Astrocyte of the spinal cord (primary cell): ENCODE measurements around the gene RAB37.

Experiments used
- DNase-seq: peaks from one replicate; pipeline ENCODE4 v3.0.0; 2011; ENCODE audit warnings: low read depth, low spot score
- H3K4me3 ChIP-seq: 2 replicates; pipeline ENCODE4 v1.5.1; 2011; ENCODE audit warnings: low read depth, mild to moderate bottlenecking, low read length, moderate library complexity
- CTCF ChIP-seq: IDR thresholded peaks from 2 replicates; pipeline ENCODE4 v1.5.1; 2012; ENCODE audit warnings: low read depth, mild to moderate bottlenecking, low read length, inconsistent platforms
- in situ Hi-C: cut with HindIII; loops from 2 replicates; pipeline ENCODE4 v1.10.0; 2017; ENCODE audit warnings: low sequenced_read_pairs

RAB37 gene

GRCh38 chr17:74711058-74711824 lies 25.8 kb upstream of the RAB37 start:
- DNase-seq = no peak
- no peak overlapping the region for H3K4me3 ChIP-seq
- TF ChIP-seq CTCF = no peak
- in situ Hi-C loops = no loop called here

- no peak for TF ChIP-seq CTCF
- H3K4me3 ChIP-seq = no peak overlapping the region
- in situ Hi-C loops = no loop called here
- no peak for DNase-seq
These were observed 24.8 kb upstream of the RAB37 start for GRCh38 chr17:74712301-74712700.

GRCh38 chr17:74712756-74713155 lies 24.3 kb upstream of the RAB37 start, which contains the start of gene CD300LF:
Gene CD300LF (minus strand): TSS chr17:74712923. CDS start chr17:74712866, 57 bp downstream.
- in situ Hi-C loops = no loop called here
- TF ChIP-seq CTCF = no peak
- DNase-seq = no peak
- no peak within 1 kb of the TSS for H3K4me3 ChIP-seq

GRCh38 chr17:74713171-74713755 lies 23.8 kb upstream of the RAB37 start:
- H3K4me3 ChIP-seq = no peak overlapping the region
- in situ Hi-C loops = no loop called here
- DNase-seq = no peak
- TF ChIP-seq CTCF = no peak

GRCh38 chr17:74715144-74715543 lies 21.9 kb upstream of the RAB37 start:
- TF ChIP-seq CTCF = no peak
- DNase-seq = no peak
- no peak overlapping the region for H3K4me3 ChIP-seq
- in situ Hi-C loops = no loop called here

GRCh38 chr17:74720506-74720905 lies 16.6 kb upstream of the RAB37 start:
- no peak overlapping the region for H3K4me3 ChIP-seq
- in situ Hi-C loops = no loop called here
- TF ChIP-seq CTCF = no peak
- no peak for DNase-seq
